GM18526 (cell line): ENCODE measurements around the gene IFNGR2.

Source experiments
- POLR2A ChIP-seq: IDR thresholded peaks from 3 replicates; pipeline ENCODE4 v1.6.1; 2011; ENCODE audit not compliant: insufficient read length; ENCODE audit errors: extremely low read depth

The IFNGR2 gene

GRCh38 chr21:33419538-33420123 lies 16.4 kb downstream of the IFNGR2 start:
- no peak for TF ChIP-seq POLR2A

GRCh38 chr21:33421713-33422393 lies 18.6 kb downstream of the IFNGR2 start:
- TF ChIP-seq POLR2A: no peak

- TF ChIP-seq POLR2A: no peak
Measured at GRCh38 chr21:33424214-33424613, 21.0 kb downstream of the IFNGR2 start.

- TF ChIP-seq POLR2A: no peak
Measured at GRCh38 chr21:33425825-33426224, 22.6 kb downstream of the IFNGR2 start.

- no peak for TF ChIP-seq POLR2A
Measured at GRCh38 chr21:33427051-33427450, 23.8 kb downstream of the IFNGR2 start.

- no peak for TF ChIP-seq POLR2A
Measured at GRCh38 chr21:33428669-33429068, 25.5 kb downstream of the IFNGR2 start.

- no peak for TF ChIP-seq POLR2A
Measured at GRCh38 chr21:33430858-33431257, 27.6 kb downstream of the IFNGR2 start.

GRCh38 chr21:33432496-33432895 lies 29.3 kb downstream of the IFNGR2 start:
- TF ChIP-seq POLR2A: no peak

GRCh38 chr21:33433001-33433400 lies 29.8 kb downstream of the IFNGR2 start:
- no peak for TF ChIP-seq POLR2A

- no peak for TF ChIP-seq POLR2A
Measured at GRCh38 chr21:33433425-33434114, 30.4 kb downstream of the IFNGR2 start.

GRCh38 chr21:33434770-33435360 lies 31.7 kb downstream of the IFNGR2 start:
- no peak for TF ChIP-seq POLR2A

- no peak for TF ChIP-seq POLR2A
Measured at GRCh38 chr21:33437140-33437539, 33.9 kb downstream of the IFNGR2 start.

- no peak for TF ChIP-seq POLR2A
Measured at GRCh38 chr21:33441489-33442477, 38.6 kb downstream of the IFNGR2 start.

GRCh38 chr21:33443194-33443593 lies 40.0 kb downstream of the IFNGR2 start:
- TF ChIP-seq POLR2A: no peak

GRCh38 chr21:33444499-33444898 lies 41.3 kb downstream of the IFNGR2 start:
- TF ChIP-seq POLR2A: no peak
